Liver (tissue), 9 donors: ENCODE data around the gene CNTROB. TPM values are rescaled to one million over a fixed set of nuclear protein-coding genes. Genes with fewer than 3 reads are reported as not detected.

Experiments
- DNase-seq: peaks from one replicate; pipeline ENCODE4 v3.0.0-alpha.2; 2017; ENCODE audit warnings: low spot score
- H3K27ac ChIP-seq, 2 donors: one replicate each; pipeline ENCODE4 v1.7.0; 2013; ENCODE audit warnings: inconsistent platforms in 2 of 2, low read length in 2 of 2, control low read depth in 1 of 2, low read depth in 1 of 2, mild to moderate bottlenecking in 1 of 2
- H3K27me3 ChIP-seq, 4 donors: one replicate each; pipeline versions ENCODE4 v1.6.1 to v1.7.0; 2013; ENCODE audit warnings: low read length in 3 of 4, inconsistent platforms in 1 of 4, mild to moderate bottlenecking in 1 of 4, moderate library complexity in 1 of 4; ENCODE audit not compliant: control insufficient read depth in 4 of 4, insufficient read depth in 4 of 4
- H3K36me3 ChIP-seq, 4 donors: one replicate each; pipeline versions ENCODE4 v1.6.1 to v1.7.0; 2013; ENCODE audit warnings: low read length in 3 of 4, mild to moderate bottlenecking in 3 of 4, low read depth in 1 of 4, moderate library complexity in 1 of 4; ENCODE audit not compliant: control insufficient read depth in 4 of 4, insufficient read depth in 3 of 4
- H3K4me1 ChIP-seq, 4 donors: one replicate each; pipeline versions ENCODE4 v1.6.1 to v1.7.0; 2013; ENCODE audit warnings: low read length in 3 of 4, mild to moderate bottlenecking in 3 of 4, moderate library complexity in 1 of 4; ENCODE audit not compliant: control insufficient read depth in 4 of 4, insufficient read depth in 4 of 4
- H3K4me3 ChIP-seq, 3 donors: one replicate each; pipeline versions ENCODE4 v1.6.1 to v1.7.0; 2013; ENCODE audit warnings: low read length in 3 of 3, control low read depth in 1 of 3, low read depth in 1 of 3, mild to moderate bottlenecking in 1 of 3
- H3K9ac ChIP-seq, 2 donors: one replicate each; pipeline ENCODE4 v1.7.0; 2013; ENCODE audit warnings: low read length in 2 of 2, mild to moderate bottlenecking in 2 of 2, moderate library complexity in 2 of 2, control low read depth in 1 of 2, low read depth in 1 of 2
- H3K9me3 ChIP-seq, 4 donors: one replicate each; pipeline versions ENCODE4 v1.6.1 to v1.7.0; 2013; ENCODE audit warnings: low read length in 3 of 4; ENCODE audit not compliant: control insufficient read depth in 4 of 4
- FOXA1 ChIP-seq: IDR thresholded peaks from 2 replicates; pipeline ENCODE4 v1.6.1; 2016; ENCODE audit warnings: antibody characterized with exemption
- HNF4A ChIP-seq, 2 donors: conservative IDR thresholded peaks; 2 replicates each; pipeline ENCODE4 v1.6.1; 2016; ENCODE audit warnings: antibody characterized with exemption in 2 of 2, mild to moderate bottlenecking in 2 of 2
- HNF4G ChIP-seq: IDR thresholded peaks from 2 replicates; pipeline ENCODE4 v1.6.1; 2016; ENCODE audit warnings: antibody characterized with exemption
- JUND ChIP-seq, 2 donors: IDR thresholded peaks; 2 replicates each; pipeline ENCODE4 v1.6.1; 2016; ENCODE audit warnings: antibody characterized with exemption in 2 of 2
- NR2F2 ChIP-seq: IDR thresholded peaks from 2 replicates; pipeline ENCODE4 v1.6.1; 2016; ENCODE audit warnings: antibody characterized with exemption
- RAD21 ChIP-seq, 2 donors: IDR thresholded peaks; 2 replicates each; pipeline ENCODE4 v1.6.1; 2016; ENCODE audit warnings: antibody characterized with exemption in 2 of 2, mild to moderate bottlenecking in 2 of 2
- RXRA ChIP-seq, 2 donors: IDR thresholded peaks; 2 replicates each; pipeline ENCODE4 v1.6.1; 2017 to 2018; ENCODE audit warnings: antibody characterized with exemption in 2 of 2, mild to moderate bottlenecking in 1 of 2
- SP1 ChIP-seq: IDR thresholded peaks from 2 replicates; pipeline ENCODE4 v1.6.1; 2018; ENCODE audit warnings: antibody characterized with exemption, mild to moderate bottlenecking
- TAF1 ChIP-seq: conservative IDR thresholded peaks from 2 replicates; pipeline ENCODE4 v1.6.1; 2016; ENCODE audit warnings: antibody characterized with exemption, mild to moderate bottlenecking
- YY1 ChIP-seq: IDR thresholded peaks from 2 replicates; pipeline ENCODE4 v1.6.1; 2016; ENCODE audit warnings: antibody characterized with exemption, mild to moderate bottlenecking
- WGBS: extraction: QIAGEN DNeasy Blood & Tissue Kit; methylation state at CpG from one replicate; pipeline ENCODE4 v1.1.7; 2013; 5-methylcytosine and 5-hydroxymethylcytosine counted together
- polyA plus RNA-seq, 2 donors: library from polyadenylated mRNA; stranded (reverse) in 1 of 2; unstranded in 1 of 2; fragments of 200-250 nt in 1 of 2; fragments of >200 nt in 1 of 2; fragmentation: Nextera tagmentation in 1 of 2; extraction: Ambion mirVana in 1 of 2; gene quantifications; one replicate each; pipeline versions ENCODE4 v1.2.1 to v1.2.3, GENCODE V29; 2013 to 2015
- total RNA-seq, 2 donors: library from RNA; depleted of rRNA; stranded (reverse); fragments of >200 nt; gene quantifications; one replicate each; pipeline ENCODE4 v1.2.3, GENCODE V29; 2014
- TF ChIP-seq, protein P1 (sequence below): IDR thresholded peaks from 2 replicates; pipeline ENCODE4 v1.6.1; 2016; ENCODE audit warnings: antibody characterized with exemption, mild to moderate bottlenecking
- TF ChIP-seq, protein P2 (sequence below): fragments of 150-350 bp; IDR thresholded peaks from 2 replicates; pipeline ENCODE4 v1.5.1; 2017; ENCODE audit warnings: improper control_type of control experiment, low read depth, low read length; ENCODE audit not compliant: missing input control
- TF ChIP-seq, protein P3 (sequence below): IDR thresholded peaks from 2 replicates; pipeline ENCODE4 v1.6.1; 2016; ENCODE audit warnings: antibody characterized with exemption
- donor health status: healthy.
- donor health status: healthy.
- donor health status: healthy.
- donor health status: healthy.
- donor health status: healthy.

CNTROB gene
- total and polyA plus RNA-seq, 4 donors = 2.2 to 12.0 (median 8.6) TPM

DNA sequence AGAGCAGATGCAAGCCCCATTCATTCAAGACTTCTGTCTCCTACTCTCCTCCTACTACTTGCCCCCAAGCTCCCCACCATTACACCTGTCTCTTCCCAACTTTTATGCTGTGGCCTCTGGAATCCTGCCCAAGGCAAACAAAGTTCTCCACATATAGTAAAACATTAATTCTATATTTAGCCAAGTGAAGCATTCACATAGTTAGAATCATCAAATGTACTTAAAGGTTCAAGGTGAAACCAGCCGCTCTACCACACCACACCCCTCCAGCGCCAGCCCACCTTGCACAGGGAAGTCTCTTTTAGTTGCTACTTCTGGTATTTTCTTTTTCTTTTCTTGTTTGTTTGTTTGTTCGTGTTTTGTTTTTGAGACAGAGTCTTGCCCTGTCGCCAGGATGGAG is 45.0 kb downstream of the CNTROB start:
- Histone ChIP-seq H3K36me3 (no peaks in the 10 kb centered on the region), H3K27me3 (no peaks in the 10 kb centered on the region), H3K9me3 (peaks cover 2 to 9% (median 6%) of the 10 kb centered on the region in 4 donors), H3K27ac (no peak overlapping the region), H3K4me1 (no peaks in the 10 kb centered on the region), H3K4me3 (no peak overlapping the region), H3K9ac (no peak overlapping the region)
- whole genome bisulfite sequencing = 81% methylated on average over 4 of the region's 4 CpGs
- DNase-seq = no peak
- TF ChIP-seq SP1 = no peak
- no peak for TF ChIP-seq RXRA (IDR thresholded peaks at IDR 0.05)
- no peak for TF ChIP-seq YY1
- TF ChIP-seq, protein P1, sequence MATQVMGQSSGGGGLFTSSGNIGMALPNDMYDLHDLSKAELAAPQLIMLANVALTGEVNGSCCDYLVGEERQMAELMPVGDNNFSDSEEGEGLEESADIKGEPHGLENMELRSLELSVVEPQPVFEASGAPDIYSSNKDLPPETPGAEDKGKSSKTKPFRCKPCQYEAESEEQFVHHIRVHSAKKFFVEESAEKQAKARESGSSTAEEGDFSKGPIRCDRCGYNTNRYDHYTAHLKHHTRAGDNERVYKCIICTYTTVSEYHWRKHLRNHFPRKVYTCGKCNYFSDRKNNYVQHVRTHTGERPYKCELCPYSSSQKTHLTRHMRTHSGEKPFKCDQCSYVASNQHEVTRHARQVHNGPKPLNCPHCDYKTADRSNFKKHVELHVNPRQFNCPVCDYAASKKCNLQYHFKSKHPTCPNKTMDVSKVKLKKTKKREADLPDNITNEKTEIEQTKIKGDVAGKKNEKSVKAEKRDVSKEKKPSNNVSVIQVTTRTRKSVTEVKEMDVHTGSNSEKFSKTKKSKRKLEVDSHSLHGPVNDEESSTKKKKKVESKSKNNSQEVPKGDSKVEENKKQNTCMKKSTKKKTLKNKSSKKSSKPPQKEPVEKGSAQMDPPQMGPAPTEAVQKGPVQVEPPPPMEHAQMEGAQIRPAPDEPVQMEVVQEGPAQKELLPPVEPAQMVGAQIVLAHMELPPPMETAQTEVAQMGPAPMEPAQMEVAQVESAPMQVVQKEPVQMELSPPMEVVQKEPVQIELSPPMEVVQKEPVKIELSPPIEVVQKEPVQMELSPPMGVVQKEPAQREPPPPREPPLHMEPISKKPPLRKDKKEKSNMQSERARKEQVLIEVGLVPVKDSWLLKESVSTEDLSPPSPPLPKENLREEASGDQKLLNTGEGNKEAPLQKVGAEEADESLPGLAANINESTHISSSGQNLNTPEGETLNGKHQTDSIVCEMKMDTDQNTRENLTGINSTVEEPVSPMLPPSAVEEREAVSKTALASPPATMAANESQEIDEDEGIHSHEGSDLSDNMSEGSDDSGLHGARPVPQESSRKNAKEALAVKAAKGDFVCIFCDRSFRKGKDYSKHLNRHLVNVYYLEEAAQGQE = no peak
- TF ChIP-seq HNF4A (conservative IDR thresholded peaks at IDR 0.05) = no peak
- no peak for TF ChIP-seq RAD21 (IDR thresholded peaks at IDR 0.05)
- no peak for TF ChIP-seq FOXA1

DNA sequence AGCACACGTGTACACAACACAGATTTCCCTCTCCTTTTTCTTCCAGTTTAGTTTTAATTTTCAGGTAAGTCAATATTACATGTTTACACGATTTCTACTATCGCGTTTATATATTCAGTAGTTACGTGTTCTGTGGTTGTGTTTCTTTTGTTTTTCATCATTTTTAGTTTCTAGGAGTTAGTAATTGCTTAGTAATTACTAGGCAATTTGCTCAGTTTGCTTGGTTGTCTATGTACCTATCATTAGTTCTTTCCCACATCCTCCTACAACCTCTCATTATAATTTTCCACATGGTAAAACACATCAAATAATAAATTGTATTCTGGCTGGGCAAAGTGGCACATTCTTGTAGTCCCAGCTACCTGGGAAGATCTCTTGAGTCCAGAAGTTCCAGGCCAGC is 45.8 kb downstream of the CNTROB start:
- no peak overlapping the region for H3K27ac ChIP-seq
- H3K4me1 ChIP-seq = no peaks in the 10 kb centered on the region
- TF ChIP-seq NR2F2 = no peak
- TF ChIP-seq, protein P1 = no peak
- TF ChIP-seq HNF4G = no peak
- no peak for TF ChIP-seq TAF1
- no peak for TF ChIP-seq YY1
- TF ChIP-seq, protein P2, sequence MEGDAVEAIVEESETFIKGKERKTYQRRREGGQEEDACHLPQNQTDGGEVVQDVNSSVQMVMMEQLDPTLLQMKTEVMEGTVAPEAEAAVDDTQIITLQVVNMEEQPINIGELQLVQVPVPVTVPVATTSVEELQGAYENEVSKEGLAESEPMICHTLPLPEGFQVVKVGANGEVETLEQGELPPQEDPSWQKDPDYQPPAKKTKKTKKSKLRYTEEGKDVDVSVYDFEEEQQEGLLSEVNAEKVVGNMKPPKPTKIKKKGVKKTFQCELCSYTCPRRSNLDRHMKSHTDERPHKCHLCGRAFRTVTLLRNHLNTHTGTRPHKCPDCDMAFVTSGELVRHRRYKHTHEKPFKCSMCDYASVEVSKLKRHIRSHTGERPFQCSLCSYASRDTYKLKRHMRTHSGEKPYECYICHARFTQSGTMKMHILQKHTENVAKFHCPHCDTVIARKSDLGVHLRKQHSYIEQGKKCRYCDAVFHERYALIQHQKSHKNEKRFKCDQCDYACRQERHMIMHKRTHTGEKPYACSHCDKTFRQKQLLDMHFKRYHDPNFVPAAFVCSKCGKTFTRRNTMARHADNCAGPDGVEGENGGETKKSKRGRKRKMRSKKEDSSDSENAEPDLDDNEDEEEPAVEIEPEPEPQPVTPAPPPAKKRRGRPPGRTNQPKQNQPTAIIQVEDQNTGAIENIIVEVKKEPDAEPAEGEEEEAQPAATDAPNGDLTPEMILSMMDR = no peak
- TF ChIP-seq, protein P3, sequence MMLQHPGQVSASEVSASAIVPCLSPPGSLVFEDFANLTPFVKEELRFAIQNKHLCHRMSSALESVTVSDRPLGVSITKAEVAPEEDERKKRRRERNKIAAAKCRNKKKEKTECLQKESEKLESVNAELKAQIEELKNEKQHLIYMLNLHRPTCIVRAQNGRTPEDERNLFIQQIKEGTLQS = no peak
- no peak for TF ChIP-seq JUND (IDR thresholded peaks at IDR 0.05)
- 92% methylated on average over 5 of the region's 5 CpGs for WGBS
- H3K9ac ChIP-seq = no peak overlapping the region
- H3K9me3 ChIP-seq = peaks cover 2 to 9% (median 6%) of the 10 kb centered on the region in 4 donors
- H3K27me3 ChIP-seq = no peaks in the 10 kb centered on the region
- no peaks in the 10 kb centered on the region for H3K36me3 ChIP-seq
- no peak for DNase-seq
- H3K4me3 ChIP-seq = no peak overlapping the region
